Activated naive CD8-positive, alpha-beta T cell treated with anti-CD3 and anti-CD28 coated beads, Interleukin-2, amount 10 ng/mL, durations not matched to agents 7 days and 5 days (primary cell): ENCODE results near the gene SRRM1. TPM values are rescaled to one million over a fixed set of nuclear protein-coding genes. Genes with fewer than 3 reads are reported as not detected.
"Not testable (repeated sequence)": the region's sequence is repeated elsewhere in the genome, so short reads cannot be mapped to it uniquely, and the experiment has no call there.

ENCODE experiments used
- ATAC-seq: fragments of 150-1000 bp; cut with Tn5 transposase; one replicate; pipeline ENCODE4 v1.10.0; 2021; ENCODE audit warnings: low read depth, moderate library complexity
- POLR2A ChIA-PET: fragments of 350-600 bp; sonication (Branson Sonifier 250); formaldehyde crosslinking; loops from one replicate; lab custom pipeline; 2021; ENCODE audit warnings: antibody characterized with exemption; lab: Charles Lee
- DNase-seq: peaks from one replicate; pipeline ENCODE4 v3.0.0; 2021
- H3K27ac Mint-ChIP-seq: one replicate; pipeline ENCODE4 v1.8.0; 2022; ENCODE audit warnings: mild to moderate bottlenecking, mixed read lengths
- H3K27me3 Mint-ChIP-seq: one replicate; pipeline ENCODE4 v1.8.0; 2022; ENCODE audit warnings: mild to moderate bottlenecking, moderate library complexity, mixed read lengths
- H3K36me3 Mint-ChIP-seq: one replicate; pipeline ENCODE4 v1.8.0; 2021; ENCODE audit warnings: mild to moderate bottlenecking, mixed read lengths
- H3K4me1 Mint-ChIP-seq: one replicate; pipeline ENCODE4 v1.8.0; 2021; ENCODE audit warnings: mixed read lengths
- H3K4me3 Mint-ChIP-seq: one replicate; pipeline ENCODE4 v1.8.0; 2022; ENCODE audit warnings: mild to moderate bottlenecking, moderate library complexity, mixed read lengths
- H3K9me3 Mint-ChIP-seq: one replicate; pipeline ENCODE4 v1.8.0; 2021; ENCODE audit warnings: mixed read lengths
- total RNA-seq, 2 experiments: library from RNA; stranded (reverse); gene quantifications; one replicate each; pipeline ENCODE4 v1.2.3, GENCODE V29; 2021

Gene SRRM1
- total RNA-seq, 2 experiments from 2014 or later: 211 to 220 TPM

DNA sequence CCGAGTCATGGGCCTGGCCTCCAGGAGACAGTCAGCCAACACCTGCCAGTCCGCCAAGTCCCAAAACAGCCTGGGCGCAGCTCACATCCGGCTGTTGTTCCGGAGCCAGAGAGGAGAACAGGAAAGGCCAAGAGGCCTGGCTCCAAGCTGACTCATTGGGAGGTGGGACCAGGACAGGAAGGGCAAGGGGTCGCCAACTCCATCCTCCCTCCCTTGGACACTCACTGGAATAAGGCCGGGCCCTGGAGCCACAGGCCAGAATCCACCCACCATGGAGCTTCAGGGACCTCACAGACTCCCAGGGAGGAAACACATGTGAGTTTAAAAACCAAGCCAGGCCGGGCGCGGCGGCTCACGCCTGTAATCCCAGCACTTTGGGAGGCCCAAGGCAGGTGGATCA, 77.0 kb downstream of the SRRM1 start:
- no peak for ATAC-seq
- H3K27ac Mint-ChIP-seq: no peak overlapping the region
- peaks cover 5% of the 10 kb centered on the region for H3K4me1 Mint-ChIP-seq
- no peak for DNase-seq
- H3K27me3 Mint-ChIP-seq: no peaks in the 10 kb centered on the region
- POLR2A ChIA-PET: no interaction called here
- no peaks in the 10 kb centered on the region for H3K36me3 Mint-ChIP-seq
- H3K9me3 Mint-ChIP-seq: no peaks in the 10 kb centered on the region
- H3K4me3 Mint-ChIP-seq: no peak overlapping the region

DNA sequence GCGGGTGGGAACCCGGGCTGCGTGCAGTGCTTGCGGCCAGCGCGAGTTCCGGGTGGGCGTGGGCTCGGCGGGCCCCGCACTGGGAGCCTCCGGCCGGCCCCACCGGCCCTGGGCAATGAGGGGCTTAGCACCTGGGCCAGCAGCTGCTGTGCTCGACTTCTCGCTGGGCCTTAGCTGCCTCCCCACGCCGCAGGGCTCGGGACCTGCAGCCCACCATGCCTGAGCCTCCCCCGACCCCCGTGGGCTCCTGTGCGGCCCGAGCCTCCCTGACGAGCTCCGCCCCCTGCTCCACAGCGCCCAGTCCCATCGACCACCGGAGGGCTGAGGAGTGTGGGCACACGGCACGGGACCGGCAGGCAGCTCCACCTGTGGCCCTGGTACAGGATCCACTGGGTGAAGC, 78.4 kb downstream of the SRRM1 start:
- DNase-seq: no peak
- Mint-ChIP-seq H3K27ac (no peak overlapping the region), H3K4me1 (peaks cover 5% of the 10 kb centered on the region), H3K4me3 (no peak overlapping the region), H3K27me3 (no peaks in the 10 kb centered on the region), H3K36me3 (no peaks in the 10 kb centered on the region), H3K9me3 (no peaks in the 10 kb centered on the region)
- POLR2A ChIA-PET: no interaction called here
- ATAC-seq: no peak

GRCh38 chr1:24722073-24723035, 79.3 kb downstream of the SRRM1 start:
- H3K27me3 Mint-ChIP-seq, H3K36me3 Mint-ChIP-seq, DNase-seq, H3K4me1 Mint-ChIP-seq, H3K9me3 Mint-ChIP-seq: not testable (repeated sequence)
- peak overlapping the region; percentile 24 for H3K27ac Mint-ChIP-seq
- POLR2A ChIA-PET: interaction anchor here (0.6 to 2.6 kb wide), 3 partner anchors 19 to 498 kb away, joined by 3 to 6 read pairs (median 3); partner anchors contain the start of gene CLIC4
- H3K4me3 Mint-ChIP-seq: peak overlapping the region; percentile 77
- ATAC-seq: peak; percentile 57

Other genes starting within 250 kb of the SRRM1 start
- 1 to 10 TPM; 8.6 to 9.0 TPM for gene STPG1, start 229.5 kb upstream of the SRRM1 start, total RNA-seq
- gene NIPAL3, start 227.5 kb upstream of the SRRM1 start, total RNA-seq: 10 to 100 TPM; 54.1 to 55.1 TPM
- gene RCAN3, start 140.5 kb upstream of the SRRM1 start, total RNA-seq: 10 to 100 TPM; 77.4 to 84.8 TPM
- under 1 TPM; 0.19 to 0.23 TPM for gene NCMAP, start 87.2 kb upstream of the SRRM1 start, total RNA-seq
- 1 to 10 TPM; 9.1 to 9.8 TPM for gene CLIC4, start 102.1 kb downstream of the SRRM1 start, total RNA-seq